Esophagus muscularis mucosa (tissue), 4 donors: ENCODE measurements around the gene ETV1. TPM values are rescaled to one million over a fixed set of nuclear protein-coding genes. Genes with fewer than 3 reads are reported as not detected.

ENCODE experiments used
- DNase-seq: peaks from one replicate; pipeline ENCODE4 v3.0.0-alpha.2; 2017; ENCODE audit errors: extremely low spot score
- H3K27ac ChIP-seq, 4 donors: fragments of 200-600 bp; sonication (generic); replicated peaks in 1 of 4; 1 replicate in 3 of 4; 2 replicates in 1 of 4; pipeline ENCODE4 v1.5.1; 2016 to 2019; ENCODE audit warnings: mild to moderate bottlenecking in 1 of 4
- H3K27me3 ChIP-seq, 4 donors: fragments of 200-600 bp; sonication (generic); one replicate each; pipeline versions ENCODE4 v1.5.1 to v1.6.0; 2016 to 2019
- H3K36me3 ChIP-seq, 4 donors: fragments of 200-600 bp; sonication (generic); one replicate each; pipeline ENCODE4 v1.5.1; 2016 to 2019
- H3K4me1 ChIP-seq, 4 donors: fragments of 200-600 bp; sonication (generic); one replicate each; pipeline ENCODE4 v1.5.1; 2016 to 2019
- H3K4me3 ChIP-seq, 4 donors: fragments of 200-600 bp; sonication (generic); 1 replicate in 2 of 4; 2 replicates in 2 of 4; pipeline ENCODE4 v1.5.1; 2016 to 2019; ENCODE audit warnings: mild to moderate bottlenecking in 4 of 4, moderate library complexity in 1 of 4
- H3K9me3 ChIP-seq, 4 donors: fragments of 200-600 bp; sonication (generic); 1 replicate in 3 of 4; 2 replicates in 1 of 4; pipeline ENCODE4 v1.5.1; 2016 to 2019
- CTCF ChIP-seq, 3 experiments: fragments of 200-600 bp in 2 of 3; fragments of 450-650 bp in 1 of 3; sonication (generic) in 2 of 3; IDR thresholded peaks; one replicate each; pipeline ENCODE4 v1.5.1; 2017 to 2019; ENCODE audit warnings: antibody characterized with exemption in 3 of 3, mild to moderate bottlenecking in 2 of 3, moderate library complexity in 1 of 3
- EP300 ChIP-seq: sonication (generic); formaldehyde crosslinking; IDR thresholded peaks from one replicate; pipeline ENCODE4 v1.6.1; 2017; ENCODE audit warnings: antibody characterized with exemption
- POLR2A ChIP-seq: fragments of 450-650 bp; IDR thresholded peaks from one replicate; pipeline ENCODE4 v1.6.1; 2017; ENCODE audit warnings: antibody characterized with exemption, moderate library complexity, mild to moderate bottlenecking, low read depth
- POLR2AphosphoS5 ChIP-seq, 2 donors: sonication (generic); formaldehyde crosslinking; IDR thresholded peaks; one replicate each; pipeline ENCODE4 v1.6.1; 2017; ENCODE audit warnings: antibody characterized with exemption in 2 of 2
- WGBS: methylation state at CpG from one replicate; pipeline ENCODE4 v1.1.5; 2018; 5-methylcytosine and 5-hydroxymethylcytosine counted together
- intact Hi-C: fragments of 100-400 bp; cut with DNase I; formaldehyde crosslinking; loops from one replicate; pipeline ENCODE4 v1.15.1; 2023
- total RNA-seq, 4 donors: library from RNA; depleted of rRNA; stranded (reverse); fragments of >200 nt; gene quantifications; one replicate each; pipeline versions ENCODE4 v1.1.0 to v1.2.1, GENCODE V29; 2016

The ETV1 gene
- total RNA-seq, 4 donors from 2014 or later, result 7.1 to 16.5 (median 14.1) TPM

- no peak overlapping the region for H3K4me3 ChIP-seq
- no peaks in the 10 kb centered on the region for H3K27me3 ChIP-seq
- intact Hi-C loops, result no loop called here
- TF ChIP-seq POLR2AphosphoS5 (IDR thresholded peaks at IDR 0.05), result no peak
- no peak for TF ChIP-seq CTCF (IDR thresholded peaks at IDR 0.05)
- TF ChIP-seq EP300, result no peak
- TF ChIP-seq POLR2A, result no peak
- no peak overlapping the region for H3K27ac ChIP-seq
- H3K36me3 ChIP-seq, result no peaks in the 10 kb centered on the region
- H3K9me3 ChIP-seq, result no peaks in the 10 kb centered on the region
- DNase-seq, result no peak
- peaks cover 0 to 10% (median 2%) of the 10 kb centered on the region in 4 donors for H3K4me1 ChIP-seq
- 64% methylated on average over 2 of the region's 2 CpGs for WGBS
These were observed 36.5 kb downstream of the ETV1 start for GRCh38 chr7:13952921-13953320.

GRCh38 chr7:13949939-13950338, 39.5 kb downstream of the ETV1 start:
- 72% methylated on average over 4 of the region's 4 CpGs for WGBS
- TF ChIP-seq POLR2A (no peak), EP300 (no peak), CTCF (IDR thresholded peaks at IDR 0.05) (no peak), POLR2AphosphoS5 (IDR thresholded peaks at IDR 0.05) (no peak)
- DNase-seq, result no peak
- Histone ChIP-seq H3K27me3 (no peaks in the 10 kb centered on the region), H3K36me3 (no peaks in the 10 kb centered on the region), H3K4me1 (peaks cover 0 to 10% (median 2%) of the 10 kb centered on the region in 4 donors), H3K4me3 (no peak overlapping the region), H3K9me3 (no peaks in the 10 kb centered on the region), H3K27ac (no peak overlapping the region)
- intact Hi-C loops, result no loop called here

GRCh38 chr7:13949445-13949844, 40.0 kb downstream of the ETV1 start:
- no peak overlapping the region for H3K27ac ChIP-seq
- WGBS, result 89% methylated on average over 2 of the region's 2 CpGs
- intact Hi-C loops, result no loop called here
- no peak for DNase-seq
- peaks cover 0 to 10% (median 2%) of the 10 kb centered on the region in 4 donors for H3K4me1 ChIP-seq
- H3K36me3 ChIP-seq, result no peaks in the 10 kb centered on the region
- no peaks in the 10 kb centered on the region for H3K9me3 ChIP-seq
- TF ChIP-seq POLR2AphosphoS5 (IDR thresholded peaks at IDR 0.05) (no peak), POLR2A (no peak), EP300 (no peak), CTCF (IDR thresholded peaks at IDR 0.05) (no peak)
- H3K4me3 ChIP-seq, result no peak overlapping the region
- H3K27me3 ChIP-seq, result no peaks in the 10 kb centered on the region

- Histone ChIP-seq H3K4me1 (peaks cover 0 to 3% (median under 1%) of the 10 kb centered on the region in 4 donors), H3K9me3 (no peaks in the 10 kb centered on the region), H3K4me3 (no peak overlapping the region), H3K27me3 (no peaks in the 10 kb centered on the region), H3K36me3 (no peaks in the 10 kb centered on the region), H3K27ac (no peak overlapping the region)
- TF ChIP-seq POLR2AphosphoS5 (IDR thresholded peaks at IDR 0.05) (no peak), POLR2A (no peak), CTCF (IDR thresholded peaks at IDR 0.05) (no peak), EP300 (no peak)
- no peak for DNase-seq
- intact Hi-C loops, result no loop called here
- 82% methylated on average over 9 of the region's 9 CpGs for WGBS
These were observed 41.3 kb downstream of the ETV1 start for GRCh38 chr7:13948019-13948801.

- Histone ChIP-seq H3K27me3 (no peaks in the 10 kb centered on the region), H3K9me3 (no peaks in the 10 kb centered on the region), H3K27ac (no peak overlapping the region), H3K4me1 (no peaks in the 10 kb centered on the region), H3K36me3 (no peaks in the 10 kb centered on the region), H3K4me3 (no peak overlapping the region)
- intact Hi-C loops, result no loop called here
- 98% methylated on average over 1 of the region's 1 CpG for WGBS
- no peak for DNase-seq
- TF ChIP-seq POLR2A, result no peak
- no peak for TF ChIP-seq POLR2AphosphoS5 (IDR thresholded peaks at IDR 0.05)
- no peak for TF ChIP-seq EP300
These were observed 41.9 kb downstream of the ETV1 start for GRCh38 chr7:13947535-13947934.
